ENCODE results near the gene ZNF547.

DNA sequence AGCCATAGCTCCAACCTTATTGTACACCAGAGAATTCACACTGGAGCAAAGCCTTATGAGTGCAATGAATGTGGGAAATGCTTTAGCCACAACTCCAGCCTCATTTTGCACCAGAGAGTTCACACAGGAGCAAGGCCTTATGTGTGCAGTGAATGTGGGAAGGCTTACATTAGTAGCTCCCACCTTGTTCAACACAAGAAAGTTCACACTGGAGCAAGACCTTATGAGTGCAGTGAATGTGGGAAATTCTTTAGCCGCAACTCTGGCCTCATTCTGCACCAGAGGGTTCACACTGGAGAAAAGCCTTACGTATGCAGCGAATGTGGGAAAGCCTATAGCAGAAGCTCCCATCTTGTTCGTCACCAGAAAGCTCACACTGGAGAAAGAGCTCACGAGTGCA is 5.9 kb upstream of the ZNF547 start:
- TF ChIP-seq, protein P1, sequence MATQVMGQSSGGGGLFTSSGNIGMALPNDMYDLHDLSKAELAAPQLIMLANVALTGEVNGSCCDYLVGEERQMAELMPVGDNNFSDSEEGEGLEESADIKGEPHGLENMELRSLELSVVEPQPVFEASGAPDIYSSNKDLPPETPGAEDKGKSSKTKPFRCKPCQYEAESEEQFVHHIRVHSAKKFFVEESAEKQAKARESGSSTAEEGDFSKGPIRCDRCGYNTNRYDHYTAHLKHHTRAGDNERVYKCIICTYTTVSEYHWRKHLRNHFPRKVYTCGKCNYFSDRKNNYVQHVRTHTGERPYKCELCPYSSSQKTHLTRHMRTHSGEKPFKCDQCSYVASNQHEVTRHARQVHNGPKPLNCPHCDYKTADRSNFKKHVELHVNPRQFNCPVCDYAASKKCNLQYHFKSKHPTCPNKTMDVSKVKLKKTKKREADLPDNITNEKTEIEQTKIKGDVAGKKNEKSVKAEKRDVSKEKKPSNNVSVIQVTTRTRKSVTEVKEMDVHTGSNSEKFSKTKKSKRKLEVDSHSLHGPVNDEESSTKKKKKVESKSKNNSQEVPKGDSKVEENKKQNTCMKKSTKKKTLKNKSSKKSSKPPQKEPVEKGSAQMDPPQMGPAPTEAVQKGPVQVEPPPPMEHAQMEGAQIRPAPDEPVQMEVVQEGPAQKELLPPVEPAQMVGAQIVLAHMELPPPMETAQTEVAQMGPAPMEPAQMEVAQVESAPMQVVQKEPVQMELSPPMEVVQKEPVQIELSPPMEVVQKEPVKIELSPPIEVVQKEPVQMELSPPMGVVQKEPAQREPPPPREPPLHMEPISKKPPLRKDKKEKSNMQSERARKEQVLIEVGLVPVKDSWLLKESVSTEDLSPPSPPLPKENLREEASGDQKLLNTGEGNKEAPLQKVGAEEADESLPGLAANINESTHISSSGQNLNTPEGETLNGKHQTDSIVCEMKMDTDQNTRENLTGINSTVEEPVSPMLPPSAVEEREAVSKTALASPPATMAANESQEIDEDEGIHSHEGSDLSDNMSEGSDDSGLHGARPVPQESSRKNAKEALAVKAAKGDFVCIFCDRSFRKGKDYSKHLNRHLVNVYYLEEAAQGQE (IDR thresholded peaks at IDR 0.05; ENCODE audit: insufficient read depth in 1 of 2, low read depth in 2 of 2, low read length in 2 of 2) = no peak
- TF ChIP-seq POLR2AphosphoS5 (IDR thresholded peaks at IDR 0.05; ENCODE audit: low read depth, low read length) = no peak
- no peak for TF ChIP-seq TAF1 (IDR thresholded peaks at IDR 0.05; ENCODE audit: borderline replicate concordance, insufficient read depth, low read length)
- no peak for TF ChIP-seq SIN3A (IDR thresholded peaks at IDR 0.05; ENCODE audit: borderline replicate concordance, insufficient read depth, low read length)
